IMR-90 (cell line): ENCODE measurements around the gene C6orf136. TPM values are rescaled to one million over a fixed set of nuclear protein-coding genes. Genes with fewer than 3 reads are reported as not detected.

Experiments used
- ATAC-seq: fragments of 200-7000 bp; cut with Tn5 transposase; 2 replicates; pipeline ENCODE4 v1.9.1; 2020; ENCODE audit warnings: low read depth, mild to moderate bottlenecking, moderate library complexity
- BruUV-seq: library from RNA; stranded (reverse); fragments of 400-500 nt; replicated peaks from 2 replicates; lab custom pipeline; 2021; lab: Mats Ljungman, UMichigan
- CTCF ChIA-PET: fragments of 300-600 bp; formaldehyde crosslinking; extraction: SDS; loops from one replicate; lab custom pipeline; 2021; ENCODE audit warnings: antibody characterized with exemption; lab: Yijun Ruan, JAX
- POLR2A ChIA-PET: fragments of 300-600 bp; sonication (Branson Sonifier 250); formaldehyde crosslinking; loops from one replicate; lab custom pipeline; 2022; ENCODE audit warnings: antibody characterized with exemption; ENCODE audit not compliant: unreplicated experiment; lab: Charles Lee
- DNase-seq: peaks from one replicate; pipeline ENCODE4 v3.0.0; 2013
- H2AFZ ChIP-seq: replicated peaks from 2 replicates; pipeline ENCODE3; 2013; ENCODE audit warnings: low read length, mild to moderate bottlenecking; ENCODE audit not compliant: poor library complexity
- H2AK5ac ChIP-seq: 2 replicates; pipeline ENCODE4 v1.6.1; 2013; ENCODE audit warnings: low read depth, low read length, inconsistent platforms
- H2AK9ac ChIP-seq: replicated peaks from 2 replicates; pipeline ENCODE3; 2013; ENCODE audit warnings: mild to moderate bottlenecking, low read depth, low read length, moderate library complexity; ENCODE audit not compliant: poor library complexity
- H2BK120ac ChIP-seq: 2 replicates; pipeline ENCODE4 v1.6.1; 2013; ENCODE audit warnings: low read depth, low read length, inconsistent platforms
- H2BK15ac ChIP-seq: 3 replicates; pipeline ENCODE4 v1.6.1; 2013; ENCODE audit warnings: low read depth, low read length, inconsistent platforms
- H2BK20ac ChIP-seq: 2 replicates; pipeline ENCODE4 v1.6.1; 2013; ENCODE audit warnings: low read depth, mild to moderate bottlenecking, inconsistent platforms, low read length, moderate library complexity
- H2BK5ac ChIP-seq: 2 replicates; pipeline ENCODE4 v1.6.1; 2013; ENCODE audit warnings: mild to moderate bottlenecking, low read depth, low read length, inconsistent platforms; ENCODE audit not compliant: poor library complexity, severe bottlenecking
- H3K14ac ChIP-seq: replicated peaks from 2 replicates; pipeline ENCODE4 v1.6.1; 2013; ENCODE audit warnings: low read depth, low read length, inconsistent platforms
- H3K18ac ChIP-seq: 2 replicates; pipeline ENCODE4 v1.6.1; 2013; ENCODE audit warnings: low read depth, low read length, control low read depth
- H3K23ac ChIP-seq: 2 replicates; pipeline ENCODE4 v1.6.1; 2013; ENCODE audit warnings: low read depth, low read length, inconsistent platforms
- H3K27ac ChIP-seq: 2 replicates; pipeline ENCODE4 v1.5.1; 2013; ENCODE audit warnings: mild to moderate bottlenecking, control low read depth, low read length; ENCODE audit not compliant: insufficient read depth
- H3K27me3 ChIP-seq: 2 replicates; pipeline ENCODE4 v1.6.1; 2013; ENCODE audit warnings: low read length; ENCODE audit not compliant: control insufficient read depth, insufficient read depth
- H3K36me3 ChIP-seq: 2 replicates; pipeline ENCODE4 v1.6.1; 2013; ENCODE audit warnings: low read length, mixed read lengths; ENCODE audit not compliant: control insufficient read depth, insufficient read depth
- H3K4ac ChIP-seq: 2 replicates; pipeline ENCODE4 v1.6.1; 2013; ENCODE audit warnings: low read depth, low read length, inconsistent platforms
- H3K4me1 ChIP-seq: 2 replicates; pipeline ENCODE4 v1.6.1; 2013; ENCODE audit warnings: low read length, mixed read lengths; ENCODE audit not compliant: control insufficient read depth, insufficient read depth
- H3K4me2 ChIP-seq: 2 replicates; pipeline ENCODE4 v1.6.1; 2013; ENCODE audit warnings: low read depth, mild to moderate bottlenecking, control low read depth, low read length, moderate library complexity
- H3K4me3 ChIP-seq: 2 replicates; pipeline ENCODE4 v1.5.1; 2013; ENCODE audit warnings: low read depth, mild to moderate bottlenecking, control low read depth, low read length, moderate library complexity; ENCODE audit not compliant: insufficient read depth
- H3K56ac ChIP-seq: 2 replicates; pipeline ENCODE4 v1.6.1; 2013; ENCODE audit warnings: low read length, inconsistent platforms; ENCODE audit not compliant: insufficient read depth; ENCODE audit errors: extremely low read depth
- H3K79me1 ChIP-seq, 2 experiments: 2 replicates each; pipeline ENCODE4 v1.6.1; 2013; ENCODE audit warnings: low read length in 2 of 2, inconsistent platforms in 1 of 2, low read depth in 1 of 2
- H3K9ac ChIP-seq: 2 replicates; pipeline ENCODE4 v1.6.1; 2013; ENCODE audit warnings: low read depth, low read length, control low read depth
- H3K9me1 ChIP-seq: 2 replicates; pipeline ENCODE4 v1.6.1; 2013; ENCODE audit warnings: low read length, inconsistent platforms; ENCODE audit not compliant: insufficient read depth
- H3K9me3 ChIP-seq: 2 replicates; pipeline ENCODE4 v1.6.1; 2013; ENCODE audit warnings: low read length; ENCODE audit not compliant: control insufficient read depth, insufficient read depth
- H4K20me1 ChIP-seq: 2 replicates; pipeline ENCODE4 v1.6.1; 2013; ENCODE audit warnings: low read length, inconsistent platforms; ENCODE audit not compliant: insufficient read depth
- H4K5ac ChIP-seq: 2 replicates; pipeline ENCODE4 v1.6.1; 2013; ENCODE audit warnings: mild to moderate bottlenecking, low read depth, low read length, control low read depth
- H4K8ac ChIP-seq, 2 experiments: 2 replicates each; pipeline ENCODE4 v1.6.1; 2013; ENCODE audit warnings: low read depth in 2 of 2, low read length in 2 of 2, control low read depth in 1 of 2, inconsistent platforms in 1 of 2
- H4K91ac ChIP-seq: 2 replicates; pipeline ENCODE4 v1.6.1; 2013; ENCODE audit warnings: low read depth, low read length, inconsistent platforms; ENCODE audit not compliant: insufficient read depth
- CEBPB ChIP-seq: IDR thresholded peaks from 2 replicates; pipeline ENCODE4 v1.6.1; 2012; ENCODE audit warnings: low read depth, low read length, improper control_type of control experiment
- CHD1 ChIP-seq: IDR thresholded peaks from 2 replicates; pipeline ENCODE4 v1.6.1; 2012; ENCODE audit warnings: low read depth, low read length, improper control_type of control experiment
- ELK1 ChIP-seq: fragments of 150-350 bp; IDR thresholded peaks from 2 replicates; pipeline ENCODE4 v1.6.1; 2016; ENCODE audit warnings: low read depth, mild to moderate bottlenecking, low read length, moderate library complexity, borderline replicate concordance
- MAZ ChIP-seq: IDR thresholded peaks from 2 replicates; pipeline ENCODE4 v1.6.1; 2012; ENCODE audit warnings: low read depth, mild to moderate bottlenecking, low read length, improper control_type of control experiment, moderate library complexity, borderline replicate concordance
- MXI1 ChIP-seq: IDR thresholded peaks from 2 replicates; pipeline ENCODE4 v1.6.1; 2012; ENCODE audit warnings: low read depth, mild to moderate bottlenecking, low read length, moderate library complexity, borderline replicate concordance
- NFE2L2 ChIP-seq: fragments of 150-350 bp; IDR thresholded peaks from 2 replicates; pipeline ENCODE4 v1.6.1; 2016; ENCODE audit warnings: low read depth, mild to moderate bottlenecking, low read length
- POLR2A ChIP-seq: IDR thresholded peaks from 2 replicates; pipeline ENCODE4 v1.6.1; 2012; ENCODE audit warnings: mild to moderate bottlenecking, low read depth, low read length
- RAD21 ChIP-seq: IDR thresholded peaks from 2 replicates; pipeline ENCODE4 v1.6.1; 2012; ENCODE audit warnings: low read length, improper control_type of control experiment
- RCOR1 ChIP-seq: IDR thresholded peaks from 2 replicates; pipeline ENCODE4 v1.6.1; 2012; ENCODE audit warnings: mild to moderate bottlenecking, low read length, improper control_type of control experiment; ENCODE audit not compliant: insufficient replicate concordance
- RFX5 ChIP-seq: IDR thresholded peaks from 2 replicates; pipeline ENCODE4 v1.8.0; 2012; ENCODE audit warnings: low read depth, mild to moderate bottlenecking, low read length, moderate library complexity
- SMC3 ChIP-seq: fragments of 150-350 bp; IDR thresholded peaks from 2 replicates; pipeline ENCODE4 v1.6.1; 2016; ENCODE audit warnings: low read depth, mild to moderate bottlenecking, antibody characterized with exemption, low read length, moderate library complexity
- WGBS, 2 experiments: methylation state at CpG; one replicate each; pipeline versions ENCODE4 v1.1.5 to v1.1.7; 2013; ENCODE audit warnings: missing lambda C conversion rate in 2 of 2; ENCODE audit not compliant: insufficient read length in 1 of 2; ENCODE audit errors: extremely low coverage in 2 of 2; 5-methylcytosine and 5-hydroxymethylcytosine counted together
- dilution Hi-C: fragments of 300-500 bp; cut with HindIII; formaldehyde crosslinking; loops from one replicate; pipeline ENCODE4 v1.14.3; 2018; ENCODE audit warnings: low sequenced_read_pairs; ENCODE audit not compliant: unreplicated experiment
- in situ Hi-C: fragments of 300-500 bp; cut with MboI; formaldehyde crosslinking; loops from 3 replicates; pipeline ENCODE4 v1.14.3; 2019; ENCODE audit warnings: low sequenced_read_pairs, inconsistent platforms, mixed read lengths
- intact Hi-C: fragments of 100-400 bp; cut with micrococcal nuclease; formaldehyde crosslinking; loops from 2 replicates; pipeline ENCODE4 v1.10.0; 2022
- polyA plus RNA-seq, 3 experiments: library from polyadenylated mRNA; depleted of rRNA; stranded (reverse); fragments of >200 nt; gene quantifications; 2 replicates each; pipeline ENCODE4 v1.2.3, GENCODE V29; 2012; ENCODE audit warnings: low replicate concordance in 1 of 3
- total RNA-seq: library from RNA; depleted of rRNA; stranded (reverse); fragments of >200 nt; gene quantifications from 2 replicates; pipeline ENCODE4 v1.2.3, GENCODE V29; 2012
- TF ChIP-seq, protein P1 (sequence below): conservative IDR thresholded peaks from 2 replicates; pipeline ENCODE4 v1.5.1; 2012; ENCODE audit warnings: mild to moderate bottlenecking, low read depth, low read length, improper control_type of control experiment

The C6orf136 gene
- total and polyA plus RNA-seq, 2 of the 4 experiments (the other 2 are of a cell fraction), result 1.1 to 11.7 TPM

GRCh38 chr6:30626484-30627366 lies 20.2 kb upstream of the C6orf136 start, which contains the start of gene ATAT1:
ATAT1 (plus strand) TSS chr6:30626874.
- peak within 1 kb of the TSS; percentile 97 for H2AFZ ChIP-seq
- intact Hi-C loops (loop anchor here (1.0 kb wide), 1 partner anchor 8 kb away; no protein-coding TSS in a partner anchor), in situ Hi-C loops (no loop called here), dilution Hi-C loops (no loop called here)
- H3K4me1 ChIP-seq, result peaks cover 5% of the 10 kb centered on the region
- ChIA-PET CTCF (interaction anchor here (0.6 kb wide), 1 partner anchor 1268 kb away, joined by 5 read pairs; no protein-coding TSS in a partner anchor), POLR2A (interaction anchor here (1.2 to 1.4 kb wide), 2 partner anchors 9 to 11 kb away, joined by 3 to 4 read pairs; partner anchors contain the start of genes MRPS18B and PPP1R10)
- DNase-seq (peak; percentile 68), ATAC-seq (peak; percentile 98)
- peak within 1 kb of the TSS; percentile 8; the same call in 1 of the 2 replicates for H3K18ac ChIP-seq
- H4K91ac ChIP-seq, result peak within 1 kb of the TSS; percentile 57
- TSS peak; percentile 43 for BruUV-seq
- H3K4ac ChIP-seq, result peak within 1 kb of the TSS; percentile 90
- TF ChIP-seq ELK1 (no peak), MAZ (peak; percentile 53; the same call in 1 of the 2 replicates), CEBPB (no peak), RCOR1 (no peak), RFX5 (no peak), MXI1 (no peak), RAD21 (0 out of 2 replicates have a peak, but pooled peaks have one; percentile 25), SMC3 (peak; percentile 11; the same call in 1 of the 2 replicates), CHD1 (no peak), POLR2A (peak; percentile 76; the same call in 1 of the 2 replicates), NFE2L2 (no peak)
- TF ChIP-seq, protein P1, sequence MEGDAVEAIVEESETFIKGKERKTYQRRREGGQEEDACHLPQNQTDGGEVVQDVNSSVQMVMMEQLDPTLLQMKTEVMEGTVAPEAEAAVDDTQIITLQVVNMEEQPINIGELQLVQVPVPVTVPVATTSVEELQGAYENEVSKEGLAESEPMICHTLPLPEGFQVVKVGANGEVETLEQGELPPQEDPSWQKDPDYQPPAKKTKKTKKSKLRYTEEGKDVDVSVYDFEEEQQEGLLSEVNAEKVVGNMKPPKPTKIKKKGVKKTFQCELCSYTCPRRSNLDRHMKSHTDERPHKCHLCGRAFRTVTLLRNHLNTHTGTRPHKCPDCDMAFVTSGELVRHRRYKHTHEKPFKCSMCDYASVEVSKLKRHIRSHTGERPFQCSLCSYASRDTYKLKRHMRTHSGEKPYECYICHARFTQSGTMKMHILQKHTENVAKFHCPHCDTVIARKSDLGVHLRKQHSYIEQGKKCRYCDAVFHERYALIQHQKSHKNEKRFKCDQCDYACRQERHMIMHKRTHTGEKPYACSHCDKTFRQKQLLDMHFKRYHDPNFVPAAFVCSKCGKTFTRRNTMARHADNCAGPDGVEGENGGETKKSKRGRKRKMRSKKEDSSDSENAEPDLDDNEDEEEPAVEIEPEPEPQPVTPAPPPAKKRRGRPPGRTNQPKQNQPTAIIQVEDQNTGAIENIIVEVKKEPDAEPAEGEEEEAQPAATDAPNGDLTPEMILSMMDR, result peak; percentile 44
- peak within 1 kb of the TSS; percentile 90 for H3K27ac ChIP-seq
- peak within 1 kb of the TSS; percentile 95 for H2AK5ac ChIP-seq
- 0% methylated on average over 9 of the region's 36 CpGs; no CpG with 5 or more reads in 1 of the 2 experiments for WGBS, 2 experiments
- H3K4me2 ChIP-seq, result peak within 1 kb of the TSS; percentile 92
- no peaks in the 10 kb centered on the region; the same call in 1 of the 2 replicates for H4K20me1 ChIP-seq
- peaks cover 20 to 31% of the 10 kb centered on the region in 2 experiments for H3K79me1 ChIP-seq
- H3K9me1 ChIP-seq, result peaks cover 8% of the 10 kb centered on the region; the same call in 1 of the 2 replicates
- H3K36me3 ChIP-seq, result peaks cover 53% of the 10 kb centered on the region
- no peaks in the 10 kb centered on the region for H3K27me3 ChIP-seq
- H4K5ac ChIP-seq, result peak within 1 kb of the TSS; percentile 77
- H3K14ac ChIP-seq, result peak within 1 kb of the TSS; percentile 94
- H2AK9ac ChIP-seq, result peak within 1 kb of the TSS; percentile 96
- H4K8ac ChIP-seq, result peak within 1 kb of the TSS; percentile 67 to 97
- peak within 1 kb of the TSS; percentile 82 for H3K56ac ChIP-seq
- H2BK120ac ChIP-seq, result no peak within 1 kb of the TSS
- H2BK20ac ChIP-seq, result no peak within 1 kb of the TSS
- peak within 1 kb of the TSS; percentile 68 for H2BK5ac ChIP-seq
- no peaks in the 10 kb centered on the region for H3K9me3 ChIP-seq
- peak within 1 kb of the TSS; percentile 87 for H3K23ac ChIP-seq
- peak within 1 kb of the TSS; percentile 58 for H3K4me3 ChIP-seq
- H3K9ac ChIP-seq, result peak within 1 kb of the TSS; percentile 93
- no peak within 1 kb of the TSS for H2BK15ac ChIP-seq
